ENCODE measurements around the gene RWDD1.
"Not testable (repeated sequence)": the region's sequence is repeated elsewhere in the genome, so short reads cannot be mapped to it uniquely, and the experiment has no call there.

RWDD1 gene

DNA sequence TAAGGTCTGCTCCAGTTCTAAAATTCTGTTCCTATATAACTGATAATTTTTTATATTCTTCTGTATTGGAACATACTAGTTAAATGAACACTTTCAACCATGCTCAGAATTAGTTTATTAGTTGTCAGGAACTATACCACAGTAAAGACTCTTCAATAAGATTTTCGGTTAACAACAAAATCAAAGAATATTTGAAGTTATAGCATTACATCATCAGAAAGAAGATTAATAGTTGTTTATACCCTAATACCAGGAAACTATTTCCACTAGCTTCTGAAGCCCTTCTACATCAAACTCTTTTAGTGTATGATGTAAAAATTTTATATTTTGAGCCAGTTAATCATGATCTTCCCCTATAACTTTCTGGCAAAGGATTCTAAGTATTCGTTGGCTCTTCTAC is 11.2 kb upstream of the RWDD1 start:
- DNase-seq (ENCODE audit: low spot score): no peak

DNA sequence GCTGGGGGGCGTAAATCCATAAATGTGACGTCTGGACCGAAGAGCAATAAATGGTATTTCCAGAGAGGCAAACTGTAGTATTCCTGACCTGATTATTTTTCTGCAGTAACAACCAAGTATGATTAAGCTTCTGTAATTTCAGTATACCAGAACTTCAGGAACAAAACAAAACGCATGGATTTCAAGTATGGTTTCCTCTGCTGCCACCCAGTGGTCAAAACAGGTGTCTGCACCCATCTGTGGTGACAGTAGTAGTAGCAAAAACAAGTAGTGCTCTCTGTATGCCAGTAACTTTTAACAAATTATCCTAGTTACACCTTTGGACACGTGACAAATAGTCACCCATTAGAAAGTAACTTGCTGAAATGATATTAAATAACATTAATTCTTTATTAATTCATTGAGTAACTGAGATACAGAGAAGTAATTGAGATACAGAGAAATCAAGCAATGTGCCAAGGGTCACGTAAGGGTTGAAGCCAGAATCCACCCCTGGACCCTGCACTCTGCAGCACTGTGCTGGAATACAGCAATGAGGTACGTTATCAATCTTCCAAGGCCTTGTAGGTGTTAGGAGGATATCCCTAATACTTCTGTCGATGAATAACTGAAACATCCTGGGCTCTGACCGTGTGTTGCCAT is 9.8 kb upstream of the RWDD1 start:
- no peak for DNase-seq (ENCODE audit: low spot score)

DNA sequence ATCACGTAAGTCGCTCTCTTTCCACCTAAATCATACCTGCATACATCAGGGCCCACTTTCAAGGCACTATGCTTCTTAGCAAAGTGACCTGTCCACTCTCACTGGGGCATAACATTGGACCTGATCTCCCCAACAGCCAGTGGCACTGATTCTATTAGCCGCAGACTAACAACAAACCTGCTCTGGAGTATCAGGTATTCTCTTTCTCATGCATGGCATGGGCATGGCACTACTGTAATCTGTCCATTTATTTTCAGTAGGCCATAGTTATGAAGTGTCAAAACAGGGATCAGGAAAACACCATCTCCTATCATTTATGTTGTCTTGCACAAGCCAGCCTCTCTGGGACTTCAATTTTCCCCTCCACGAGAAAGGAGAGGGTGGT is 9.3 kb upstream of the RWDD1 start:
- no peak for DNase-seq (ENCODE audit: low spot score)

DNA sequence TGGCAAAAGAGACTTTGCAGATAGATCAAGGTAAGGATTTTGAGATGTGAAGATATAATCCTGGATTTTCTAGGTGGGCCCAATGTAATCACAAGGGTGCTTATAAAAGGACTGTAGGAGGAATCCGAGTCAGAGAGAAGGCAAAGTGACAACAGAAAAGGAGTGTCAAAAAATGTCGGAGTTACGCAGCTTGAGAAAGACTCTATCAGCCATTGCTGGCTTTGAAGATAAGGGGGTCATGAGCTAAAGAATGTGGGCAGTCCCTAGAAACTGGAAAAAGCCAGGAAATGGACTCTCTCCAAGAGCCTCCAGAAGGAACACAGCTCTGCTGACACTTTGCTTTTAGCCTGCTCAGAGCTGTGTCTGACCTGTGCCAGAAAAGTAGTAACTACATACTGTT is 8.7 kb upstream of the RWDD1 start:
- DNase-seq (ENCODE audit: low spot score): no peak

DNA sequence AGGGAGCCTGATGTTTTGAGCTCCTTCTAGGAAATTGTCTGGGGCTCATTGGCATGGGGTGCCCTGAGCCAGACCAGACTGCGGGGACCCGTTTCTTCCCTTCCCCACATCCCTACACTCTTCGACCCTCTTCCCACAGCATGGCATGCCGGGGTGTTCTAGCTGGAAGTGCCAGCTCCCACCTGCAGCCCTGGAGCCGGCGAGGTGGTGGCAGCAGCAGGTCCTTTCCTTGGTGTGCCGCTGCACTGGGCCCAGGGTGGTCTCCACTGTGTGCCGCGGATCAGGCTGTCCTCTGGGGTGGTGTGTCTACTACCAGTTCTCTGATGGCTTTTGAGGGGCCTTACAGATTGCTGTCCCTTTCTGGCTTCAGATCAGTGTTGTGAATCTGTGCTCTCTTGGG is 7.5 kb upstream of the RWDD1 start:
- no peak for DNase-seq (ENCODE audit: low spot score)

DNA sequence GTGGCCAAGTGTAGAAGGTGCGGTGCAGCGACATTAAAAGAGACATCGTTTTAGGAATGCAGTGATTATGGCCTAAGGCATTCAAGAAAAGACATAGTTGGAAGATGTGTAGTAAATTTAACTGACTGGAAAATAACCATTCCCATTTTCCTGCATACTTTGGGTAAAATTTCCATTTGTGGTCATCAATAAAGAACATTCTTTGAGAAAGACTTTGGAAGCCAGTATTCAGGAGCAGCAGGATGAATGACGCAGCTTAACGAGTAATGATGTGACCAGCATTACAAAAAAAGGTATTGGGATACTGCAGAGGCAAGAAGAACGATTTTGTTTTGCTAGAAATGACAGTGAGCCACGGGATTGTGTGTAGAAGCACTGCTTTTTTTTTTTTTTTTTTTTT is 7.0 kb upstream of the RWDD1 start:
- DNase-seq (ENCODE audit: low spot score): no peak

DNA sequence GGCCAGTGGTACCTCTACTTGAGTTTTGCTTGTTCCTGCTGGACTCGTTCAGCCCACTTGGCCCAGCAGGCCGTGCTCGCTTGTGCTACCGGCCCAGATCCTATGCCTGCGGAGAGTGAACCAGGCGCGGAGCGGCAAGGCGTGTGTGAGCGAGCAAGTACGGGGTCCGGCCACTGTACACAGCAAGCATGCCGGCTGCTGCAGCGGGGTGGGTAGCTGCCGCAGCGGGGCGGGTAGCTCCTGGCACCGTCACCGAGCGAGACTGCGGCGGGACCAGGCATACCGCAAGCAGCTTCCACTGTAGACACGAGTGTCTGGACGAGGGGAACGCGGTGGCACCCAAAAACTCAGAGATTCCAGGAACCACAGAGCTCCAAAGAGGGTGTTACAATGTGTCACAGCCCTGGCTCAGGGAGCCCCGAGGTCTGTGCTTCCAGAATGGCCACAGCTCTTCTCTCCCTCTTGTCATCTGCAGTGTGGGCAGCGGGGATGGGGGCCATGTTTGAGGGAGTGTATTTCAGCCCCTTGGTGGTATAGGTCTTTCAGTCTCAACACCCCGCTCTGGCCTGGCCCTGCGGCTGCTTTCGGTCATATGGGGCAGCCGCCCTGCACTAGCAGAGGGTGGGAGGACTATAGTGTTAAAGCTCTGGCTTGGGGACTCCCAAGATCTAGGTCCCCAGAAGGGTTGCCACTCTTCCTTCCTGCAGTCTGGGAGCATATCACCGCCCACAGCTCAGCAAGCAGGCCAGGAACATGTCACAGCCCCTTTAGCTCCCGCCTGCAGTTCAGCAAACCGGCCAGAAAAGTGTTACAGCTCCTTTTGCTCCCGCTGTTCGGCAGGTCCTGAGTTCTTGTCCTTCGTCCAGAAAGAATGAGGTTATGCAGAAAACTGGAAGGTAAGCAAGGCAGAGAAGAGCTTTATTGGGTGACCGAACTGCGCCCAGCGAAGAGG is 6.1 kb upstream of the RWDD1 start:
- no peak for DNase-seq (ENCODE audit: low spot score)

DNA sequence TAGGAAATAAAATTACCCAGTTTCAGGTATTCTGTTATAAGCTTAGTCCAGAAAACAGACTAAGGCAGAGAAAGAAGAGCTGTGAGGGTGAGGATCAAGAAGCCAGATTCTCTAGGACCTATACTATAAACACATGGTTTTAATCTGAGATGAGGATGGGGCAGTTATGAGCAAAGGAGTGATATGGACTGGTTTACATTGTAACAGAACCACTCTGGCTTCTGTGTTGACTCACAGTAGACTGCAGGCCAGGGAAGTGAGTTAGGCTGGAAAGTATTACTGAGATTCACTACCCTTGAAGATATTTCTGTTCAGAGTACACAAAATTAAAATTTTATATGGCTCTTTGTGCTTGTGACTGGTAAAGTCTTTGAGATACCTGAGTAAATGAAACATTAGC is 3.2 kb upstream of the RWDD1 start:
- DNase-seq (ENCODE audit: low spot score): no peak

DNA sequence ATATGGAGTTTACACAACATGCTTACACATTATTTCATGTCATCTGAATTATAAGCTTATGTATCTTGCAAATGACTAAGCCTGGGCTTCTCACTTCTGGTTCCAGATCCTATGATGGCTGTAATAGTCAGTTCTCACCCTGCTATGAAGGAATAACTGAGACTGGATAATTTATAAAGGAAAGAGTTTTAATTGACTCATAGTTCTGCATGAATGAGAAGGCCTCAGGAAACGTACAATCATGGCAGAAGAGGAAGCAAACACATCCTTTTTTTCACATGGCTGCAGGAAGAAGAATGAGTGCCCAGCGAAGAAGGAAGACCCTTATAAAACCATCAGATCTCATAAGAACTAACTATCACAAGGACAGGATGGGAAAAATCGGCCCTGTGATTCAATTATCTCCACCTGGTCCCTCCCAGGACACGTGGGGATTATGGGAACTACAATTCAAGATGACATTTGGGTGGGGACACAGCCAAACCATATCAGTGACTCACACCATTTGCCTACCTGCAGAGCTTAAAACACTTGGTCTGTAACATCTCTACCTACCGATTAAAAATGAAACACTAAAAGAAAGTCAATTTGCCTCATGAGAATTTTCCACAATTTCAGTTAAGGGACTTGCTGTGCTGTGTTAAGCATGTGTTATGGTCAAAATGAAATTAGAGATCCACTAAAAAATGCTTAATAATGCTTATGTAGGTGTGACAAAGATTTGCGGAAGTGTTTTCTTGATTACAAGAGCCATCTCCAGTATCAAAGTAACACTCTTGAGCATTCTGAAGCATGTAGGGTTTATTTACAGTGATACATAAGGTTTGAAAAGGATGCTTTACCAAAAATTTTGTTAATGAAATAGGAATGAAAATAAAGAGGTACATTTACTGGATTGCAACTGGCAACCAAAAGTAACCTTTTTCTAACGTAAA is 2.2 kb upstream of the RWDD1 start:
- DNase-seq (ENCODE audit: low spot score): no peak

DNA sequence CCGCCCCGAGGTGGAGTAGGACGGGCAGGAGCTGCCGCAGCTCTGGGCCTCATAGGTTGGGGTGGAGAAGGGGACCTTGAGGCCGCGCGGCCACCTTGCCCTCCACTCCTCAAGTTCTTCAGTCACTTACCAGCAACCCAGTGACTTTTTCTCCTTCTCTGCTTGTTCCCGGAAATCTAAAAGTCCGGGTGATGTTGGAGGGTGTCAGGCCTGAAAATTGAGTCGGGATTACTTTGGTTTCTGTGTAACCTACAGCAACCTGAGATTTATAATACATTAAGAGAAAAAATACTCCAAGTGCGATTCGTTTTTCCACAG is 338 bp downstream of the RWDD1 start:
- DNase-seq (ENCODE audit: low spot score): no peak

DNA sequence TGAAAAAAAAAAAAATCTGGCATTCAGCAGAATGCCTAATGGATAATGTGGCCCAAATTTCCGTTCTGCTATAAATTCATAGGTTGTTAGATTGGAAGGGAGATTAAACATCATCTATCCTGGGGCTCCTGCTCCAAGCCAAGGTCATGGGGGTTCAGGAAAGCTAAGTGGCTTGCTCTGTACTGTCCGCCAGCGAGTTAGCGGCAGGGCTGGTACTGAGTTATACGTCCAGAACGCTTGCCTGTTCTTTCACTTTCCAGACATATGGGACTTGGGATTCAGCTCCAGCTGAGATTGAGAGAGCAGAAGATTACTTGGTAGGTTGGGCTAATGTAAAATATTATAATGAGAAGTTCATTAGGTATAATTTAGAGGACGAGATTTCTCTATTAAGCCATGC is 858 bp downstream of the RWDD1 start:
- DNase-seq (ENCODE audit: low spot score): no peak

DNA sequence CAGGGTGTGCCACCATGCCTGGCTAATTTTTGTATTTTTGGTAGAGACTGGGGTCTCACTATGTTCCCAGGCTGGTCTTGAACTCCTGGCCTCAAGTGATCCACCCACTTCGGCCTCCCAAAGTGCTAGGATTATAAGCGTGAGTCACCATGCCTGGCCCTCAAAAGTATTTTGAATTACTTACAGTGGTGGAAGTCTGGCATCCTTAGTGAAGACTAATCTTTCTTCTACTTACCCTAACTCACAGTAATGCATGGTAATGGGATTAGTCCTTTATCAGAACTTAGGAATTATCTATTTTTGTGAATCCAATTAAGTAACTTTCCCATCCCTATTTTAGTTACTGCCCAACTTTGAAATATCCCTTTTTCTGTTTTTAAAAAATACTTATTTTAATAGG is 3.9 kb downstream of the RWDD1 start:
- DNase-seq (ENCODE audit: low spot score): no peak

DNA sequence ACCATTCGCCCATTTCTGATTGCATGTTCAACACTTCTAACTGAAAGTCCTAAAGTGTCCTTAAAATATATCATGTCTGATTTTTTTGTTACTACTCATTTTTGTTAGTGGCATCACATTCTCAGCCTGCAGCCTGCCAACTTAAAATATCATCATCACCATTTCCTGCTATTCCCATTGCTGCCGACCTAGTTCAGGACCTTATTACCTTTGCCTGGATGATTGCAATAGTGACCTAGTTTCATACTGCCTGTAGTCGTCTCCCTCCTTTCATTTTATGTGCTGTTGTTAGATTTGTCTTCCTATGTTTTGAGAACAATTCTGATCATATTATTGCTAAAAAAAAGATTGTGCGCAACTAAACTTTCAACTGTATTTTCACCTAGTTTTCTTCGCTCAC is 6.2 kb downstream of the RWDD1 start:
- DNase-seq (ENCODE audit: low spot score): no peak

DNA sequence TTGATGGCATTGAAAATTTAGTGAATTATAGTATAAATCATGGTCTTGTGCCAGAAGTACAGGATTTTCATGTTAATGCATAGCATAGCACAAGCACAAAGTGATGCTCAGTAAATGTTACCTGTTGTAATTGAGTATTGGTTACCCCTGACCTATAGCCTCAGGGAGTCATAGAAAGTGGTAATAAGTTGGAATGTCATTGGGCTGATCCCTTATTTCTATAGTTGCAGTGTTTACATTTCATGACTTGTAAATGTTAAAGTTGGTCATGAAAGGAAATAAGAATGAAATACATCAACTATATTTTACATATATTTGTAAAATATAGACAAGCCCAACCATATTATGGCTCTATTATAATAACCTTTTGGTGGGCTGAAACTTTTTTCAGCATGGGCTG is 7.0 kb downstream of the RWDD1 start:
- DNase-seq (ENCODE audit: low spot score): no peak

DNA sequence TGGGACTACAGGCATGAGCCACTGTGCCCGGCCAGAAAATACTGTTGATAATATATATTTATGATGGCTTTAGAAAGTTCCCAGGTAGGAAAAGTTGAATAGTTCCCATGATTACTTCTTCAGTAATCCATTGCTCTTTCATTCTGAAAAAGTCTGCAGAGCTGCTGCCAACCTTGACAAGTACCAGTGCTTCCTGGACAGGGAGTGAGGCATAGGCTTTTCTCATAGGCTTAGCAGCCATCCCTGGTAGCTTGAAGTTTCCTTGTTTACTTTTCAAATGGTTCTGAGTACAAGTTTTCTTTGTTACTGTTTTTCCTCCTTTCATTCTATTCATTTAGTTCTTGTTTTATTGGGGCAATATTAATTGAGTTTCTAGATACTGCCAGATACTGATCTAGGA is 7.8 kb downstream of the RWDD1 start:
- no peak for DNase-seq (ENCODE audit: low spot score)

DNA sequence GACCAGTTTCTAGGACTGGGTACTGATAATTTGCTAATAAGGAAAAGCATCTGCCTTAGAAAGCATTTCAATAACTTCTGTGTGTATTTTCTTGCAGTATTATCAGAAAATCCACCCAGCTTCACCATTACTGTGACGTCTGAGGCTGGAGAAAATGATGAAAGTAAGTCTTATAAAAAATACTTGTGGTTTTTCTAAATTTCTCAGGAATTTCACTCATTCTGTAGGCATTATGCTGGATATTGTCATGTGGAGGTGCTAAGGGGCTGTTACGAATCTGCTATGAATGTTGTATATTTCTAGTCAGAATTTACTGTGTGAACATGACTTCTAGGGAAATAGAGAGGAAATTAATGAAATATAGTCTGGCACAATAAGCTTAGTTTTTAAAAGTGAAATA is 8.9 kb downstream of the RWDD1 start:
- DNase-seq (ENCODE audit: low spot score): no peak

DNA sequence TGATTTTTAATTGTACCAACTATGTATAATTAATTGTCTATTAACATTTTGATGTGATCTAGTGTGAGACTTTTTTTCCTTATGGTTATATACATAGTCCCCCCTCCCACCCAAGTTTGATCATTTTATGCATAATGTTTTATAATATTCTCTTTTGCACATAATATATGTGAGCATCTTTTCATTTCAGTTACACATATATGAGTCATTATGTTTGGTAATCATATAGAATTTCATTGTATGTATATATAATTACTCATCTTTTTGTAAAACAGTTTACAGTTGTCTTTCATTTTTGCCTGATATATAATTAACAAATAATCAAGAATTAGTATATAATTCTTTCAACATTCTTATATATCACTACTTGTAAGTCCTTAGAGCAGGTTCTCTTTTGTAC is 15.0 kb downstream of the RWDD1 start:
- no peak for DNase-seq (ENCODE audit: low spot score)

DNA sequence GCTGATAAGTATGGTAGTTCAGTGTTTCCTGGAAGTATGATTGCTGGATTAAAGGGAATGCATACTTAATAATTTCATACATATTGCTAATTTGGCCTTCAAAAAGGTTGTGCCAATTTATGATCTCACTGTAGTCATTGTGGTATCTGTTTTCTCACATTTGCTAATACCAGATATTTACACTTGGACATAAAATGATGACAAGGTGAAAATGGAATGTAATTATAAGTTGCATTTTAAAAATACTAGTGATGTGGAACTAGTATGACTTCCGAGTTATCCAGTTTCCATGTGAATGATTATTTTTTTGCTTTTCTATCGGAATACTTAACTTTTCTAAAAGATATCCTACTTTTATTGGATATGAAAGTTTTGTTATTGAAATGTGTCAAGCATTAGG is 15.4 kb downstream of the RWDD1 start:
- no peak for DNase-seq (ENCODE audit: low spot score)

DNA sequence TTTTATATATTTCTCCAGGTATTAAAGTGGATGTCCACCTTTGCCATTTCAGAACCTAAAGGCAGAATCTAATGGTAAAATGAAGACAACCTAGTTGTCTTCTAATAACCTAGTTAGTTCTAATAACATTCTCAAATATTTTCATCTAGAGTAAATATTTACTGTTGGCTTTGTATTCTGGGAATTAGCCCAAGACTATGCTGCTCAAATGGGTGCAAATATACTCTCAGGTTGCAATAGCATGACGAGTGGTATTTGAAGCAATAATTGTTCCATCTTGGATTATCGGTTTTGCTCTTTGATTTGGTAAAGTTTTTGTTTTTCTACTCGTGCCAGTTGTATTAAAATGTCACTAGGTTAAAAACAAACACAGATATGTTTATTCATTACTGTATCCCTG is 23.9 kb downstream of the RWDD1 start:
- no peak for DNase-seq (ENCODE audit: low spot score)

DNA sequence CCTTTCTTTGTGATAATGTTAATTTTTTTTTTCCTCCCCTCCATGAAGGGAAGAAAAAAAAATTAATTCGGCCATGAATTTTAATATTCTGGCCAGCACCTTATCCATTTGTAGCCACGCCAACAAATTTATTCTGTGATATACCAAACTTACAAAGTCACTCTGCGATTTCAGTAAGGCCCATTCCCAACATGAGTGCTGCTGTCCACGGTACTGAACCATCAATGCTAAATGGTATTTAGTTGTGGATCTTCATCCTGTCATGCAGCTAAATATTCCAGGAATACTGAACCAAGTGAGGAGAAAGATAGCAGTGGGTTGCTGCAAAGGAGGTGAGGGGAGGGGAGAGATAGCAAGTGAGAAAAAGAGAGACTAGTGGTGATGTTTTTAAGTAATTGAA is 25.5 kb downstream of the RWDD1 start:
- DNase-seq (ENCODE audit: low spot score): no peak

DNA sequence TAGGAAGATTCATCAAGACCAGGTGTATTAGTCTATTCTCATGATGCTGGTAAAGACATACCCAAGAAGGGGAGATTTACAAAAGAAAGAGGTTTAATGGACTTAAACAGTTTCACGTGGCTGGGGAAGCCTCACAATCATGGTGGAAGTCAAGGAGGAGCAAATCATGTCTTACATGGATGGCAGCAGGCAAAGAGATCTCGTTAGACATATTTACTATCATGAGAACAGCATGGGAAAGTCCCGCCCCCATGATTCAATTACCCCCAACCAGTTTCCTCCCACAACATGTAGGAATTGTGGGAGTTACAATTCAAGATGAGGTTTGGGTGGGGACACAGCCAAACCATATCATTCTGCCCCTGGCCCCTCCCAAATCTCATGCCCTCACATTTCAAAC is 32.6 kb downstream of the RWDD1 start:
- not testable (repeated sequence) for DNase-seq (ENCODE audit: low spot score)

DNA sequence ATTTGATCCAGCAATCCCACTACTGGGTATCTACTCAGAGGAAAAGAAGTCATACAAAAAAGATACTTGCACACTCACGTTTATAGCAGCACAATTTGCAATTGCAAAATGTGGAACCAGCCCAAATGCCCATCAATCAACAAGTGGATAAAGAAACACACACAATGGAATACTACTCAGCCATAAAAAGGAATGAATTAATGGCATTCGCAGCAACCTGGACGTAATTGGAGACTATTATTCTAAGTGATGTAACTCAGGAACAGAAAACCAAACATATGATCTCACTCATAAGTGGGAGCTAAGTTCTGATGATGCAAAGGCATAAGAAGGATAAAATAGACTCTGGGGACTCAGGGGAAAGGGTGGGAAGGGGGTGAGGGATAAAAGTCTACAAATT is 33.6 kb downstream of the RWDD1 start:
- not testable (repeated sequence) for DNase-seq (ENCODE audit: low spot score)

DNA sequence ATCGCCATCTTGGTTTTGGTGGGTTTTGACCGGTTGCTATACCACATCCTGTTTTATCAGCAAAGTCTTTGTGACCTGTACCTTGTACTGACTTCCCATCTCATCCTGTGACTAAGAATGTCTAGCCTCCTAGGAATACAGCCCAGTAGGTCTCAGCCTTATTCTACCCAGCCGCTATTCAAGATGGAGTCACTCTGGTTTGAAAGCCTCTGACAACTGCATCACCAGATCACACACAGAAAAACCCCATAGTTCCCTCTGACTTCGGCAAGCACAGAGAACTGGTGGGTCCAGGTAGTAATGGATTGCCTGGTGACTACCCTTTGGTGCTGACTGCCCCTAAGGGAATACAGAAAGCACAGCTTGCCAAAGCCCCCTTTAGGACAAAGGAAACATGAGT is 34.6 kb downstream of the RWDD1 start:
- no peak for DNase-seq (ENCODE audit: low spot score)

All from left forelimb (tissue), 1 donor.